T-helper 1 cell treated with Interleukin-12 subunit alpha and Interleukin-12 subunit beta and Interleukin-4 antibody, amounts not matched to agents 30 ng/mL and 1 ng/mL, for 36 hours (primary cell): ENCODE measurements around the gene RPL10. TPM values are rescaled to one million over a fixed set of nuclear protein-coding genes. Genes with fewer than 3 reads are reported as not detected.

ENCODE experiments used
- intact Hi-C: fragments of 100-400 bp; cut with micrococcal nuclease; formaldehyde crosslinking; loops from one replicate; pipeline ENCODE4 v1.15.1; 2024
- total RNA-seq: library from RNA; stranded (reverse); gene quantifications from 2 replicates; pipeline ENCODE4 v1.2.3, GENCODE V29; 2022

Gene RPL10
- total RNA-seq, 1 donor from 2014 or later = 2,525 TPM

- intact Hi-C loops = loop anchor here (5.0 kb wide), 1 partner anchor 75 kb away; the partner anchor contains the start of gene FAM3A
These were observed 44.0 kb downstream of the RPL10 start for GRCh38 chrX:154441984-154442707.

- intact Hi-C loops = loop anchor here (5.0 kb wide), 1 partner anchor 74 kb away; the partner anchor contains the start of gene FAM3A
These were observed 45.3 kb downstream of the RPL10 start for GRCh38 chrX:154443479-154443910.

GRCh38 chrX:154443992-154444754, 46.0 kb downstream of the RPL10 start, which contains the start of gene FAM50A:
FAM50A (plus strand) TSS chrX:154444141; CDS start chrX:154444236, 95 bp downstream.
- intact Hi-C loops = loop anchor here (2.0 to 5.0 kb wide), 2 partner anchors 35 to 73 kb away; partner anchors contain the start of genes FAM3A and LAGE3

GRCh38 chrX:154444755-154445246, 46.6 kb downstream of the RPL10 start:
- intact Hi-C loops = loop anchor here (2.0 to 5.0 kb wide), 2 partner anchors 34 to 72 kb away; partner anchors contain the start of genes FAM3A and LAGE3

GRCh38 chrX:154445776-154446175, 47.6 kb downstream of the RPL10 start:
- intact Hi-C loops = loop anchor here (2.0 kb wide), 1 partner anchor 33 kb away; the partner anchor contains the start of gene LAGE3

- intact Hi-C loops = no loop called here
These were observed 48.3 kb downstream of the RPL10 start for GRCh38 chrX:154446430-154446829.

GRCh38 chrX:154448484-154448883, 50.3 kb downstream of the RPL10 start:
- intact Hi-C loops = no loop called here

- intact Hi-C loops = no loop called here
These were observed 51.4 kb downstream of the RPL10 start for GRCh38 chrX:154449618-154450017.

GRCh38 chrX:154450312-154450711, 52.1 kb downstream of the RPL10 start:
- intact Hi-C loops = no loop called here

Other genes starting within 250 kb of the RPL10 start
- gene OPN1MW, start 215.8 kb upstream of the RPL10 start, total RNA-seq = not detected in 2 replicates
- not detected in 2 replicates for gene OPN1MW2, start 178.6 kb upstream of the RPL10 start, total RNA-seq
- gene OPN1MW3, start 140.8 kb upstream of the RPL10 start, total RNA-seq = not detected in 2 replicates
- gene TEX28, start 103.3 kb upstream of the RPL10 start, total RNA-seq = not detected in 2 replicates
- 1.1 and 1.5 TPM in 2 replicates for gene TKTL1, start 102.6 kb upstream of the RPL10 start, total RNA-seq
- gene FLNA, start 23.7 kb upstream of the RPL10 start, total RNA-seq = 1,498 and 1,525 TPM in 2 replicates
- 55.9 and 60.2 TPM in 2 replicates for gene EMD, start 19.1 kb upstream of the RPL10 start, total RNA-seq
- 17.3 and 21.8 TPM in 2 replicates for gene DNASE1L1, start 10.9 kb downstream of the RPL10 start, total RNA-seq
- gene TAFAZZIN, start 13.2 kb downstream of the RPL10 start, total RNA-seq = 91.3 and 91.8 TPM in 2 replicates
- 61.3 and 63.8 TPM in 2 replicates for gene ATP6AP1, start 30.3 kb downstream of the RPL10 start, total RNA-seq
- 119 TPM in 2 replicates for gene GDI1, start 38.8 kb downstream of the RPL10 start, total RNA-seq
- 85.2 and 90.9 TPM in 2 replicates for gene FAM50A, start 45.8 kb downstream of the RPL10 start, total RNA-seq
- 37.3 and 43.8 TPM in 2 replicates for gene PLXNA3, start 59.9 kb downstream of the RPL10 start, total RNA-seq
- gene LAGE3, start 80.9 kb downstream of the RPL10 start, total RNA-seq = 56.8 and 58.6 TPM in 2 replicates
- gene UBL4A, start 88.2 kb downstream of the RPL10 start, total RNA-seq = 45.4 and 47.8 TPM in 2 replicates
- 23.4 and 25.2 TPM in 2 replicates for gene SLC10A3, start 92.3 kb downstream of the RPL10 start, total RNA-seq
- 30.9 and 31.0 TPM in 2 replicates for gene FAM3A, start 117.9 kb downstream of the RPL10 start, total RNA-seq
- 70.1 and 72.7 TPM in 2 replicates for gene G6PD, start 148.5 kb downstream of the RPL10 start, total RNA-seq
- gene IKBKG, start 149.2 kb downstream of the RPL10 start, total RNA-seq = 47.7 and 47.9 TPM in 2 replicates
- gene CTAG1A, start 186.8 kb downstream of the RPL10 start, total RNA-seq = not detected in 2 replicates
- not detected in 2 replicates for gene CTAG1B, start 220.9 kb downstream of the RPL10 start, total RNA-seq